PC-3 (cell line): ENCODE results near the gene TERB1. TPM values are rescaled to one million over a fixed set of nuclear protein-coding genes. Genes with fewer than 3 reads are reported as not detected.

ENCODE experiments used
- ATAC-seq: fragments of 200-7000 bp; cut with Tn5 transposase; 2 replicates; pipeline ENCODE4 v1.9.1; 2020; ENCODE audit warnings: mild to moderate bottlenecking, moderate library complexity
- BruUV-seq: library from RNA; stranded (reverse); fragments of 400-500 nt; replicated peaks from 2 replicates; lab custom pipeline; 2021; lab: Mats Ljungman, UMichigan
- CTCF ChIA-PET: fragments of 300-600 bp; sonication (Branson Sonifier 250); formaldehyde crosslinking; loops from one replicate; lab custom pipeline; 2022; ENCODE audit warnings: antibody characterized with exemption; lab: Charles Lee
- POLR2A ChIA-PET: fragments of 300-600 bp; sonication (Branson Sonifier 250); formaldehyde crosslinking; loops from one replicate; lab custom pipeline; 2022; ENCODE audit warnings: antibody characterized with exemption; ENCODE audit not compliant: unreplicated experiment; lab: Charles Lee
- DNase-seq: peaks from one replicate; pipeline ENCODE4 v3.0.0-alpha.2; 2015
- H2AFZ ChIP-seq: fragments of 300-600 bp; sonication (generic); 2 replicates; pipeline ENCODE4 v1.6.0; 2016; ENCODE audit warnings: antibody characterized with exemption, low read length
- H3F3A ChIP-seq: fragments of 300-600 bp; sonication (generic); one replicate; pipeline ENCODE4 v1.6.0; 2017; ENCODE audit warnings: antibody characterized with exemption, low read length, control low read depth, mild to moderate bottlenecking; ENCODE audit not compliant: unreplicated experiment
- H3K27ac ChIP-seq: fragments of 300-600 bp; sonication (generic); 2 replicates; pipeline ENCODE4 v1.5.1; 2016; ENCODE audit warnings: mild to moderate bottlenecking, low read length
- H3K27me3 ChIP-seq: fragments of 300-600 bp; sonication (generic); 2 replicates; pipeline ENCODE4 v1.6.1; 2016; ENCODE audit warnings: low read length, mixed read lengths
- H3K36me3 ChIP-seq: fragments of 300-600 bp; sonication (generic); 2 replicates; pipeline ENCODE4 v1.6.1; 2016; ENCODE audit warnings: low read depth, mixed run types, low read length, mixed read lengths
- H3K4me1 ChIP-seq: fragments of 300-600 bp; sonication (generic); 2 replicates; pipeline ENCODE4 v1.5.1; 2016; ENCODE audit warnings: low read length; ENCODE audit not compliant: insufficient read depth
- H3K4me2 ChIP-seq: fragments of 300-600 bp; sonication (generic); 2 replicates; pipeline ENCODE4 v1.6.0; 2016; ENCODE audit warnings: low read length
- H3K4me3 ChIP-seq: fragments of 300-600 bp; sonication (generic); 2 replicates; pipeline ENCODE4 v1.5.1; 2016; ENCODE audit warnings: mild to moderate bottlenecking, low read length, mixed read lengths
- H3K79me2 ChIP-seq: fragments of 300-600 bp; sonication (generic); 2 replicates; pipeline ENCODE4 v1.6.1; 2017; ENCODE audit warnings: low read length, mixed read lengths
- H3K9ac ChIP-seq: fragments of 300-600 bp; sonication (generic); 2 replicates; pipeline ENCODE4 v1.6.0; 2016; ENCODE audit warnings: mild to moderate bottlenecking, low read length
- H3K9me2 ChIP-seq: fragments of 300-600 bp; sonication (generic); replicated peaks from 2 replicates; pipeline ENCODE4 v1.6.1; 2016; ENCODE audit warnings: mixed run types, low read length, mixed read lengths
- H3K9me3 ChIP-seq: fragments of 300-600 bp; sonication (generic); 2 replicates; pipeline ENCODE4 v1.6.1; 2016; ENCODE audit warnings: low read length, mixed read lengths
- H4K20me1 ChIP-seq: fragments of 300-600 bp; sonication (generic); 2 replicates; pipeline ENCODE4 v1.6.1; 2016; ENCODE audit warnings: low read length, mixed read lengths
- EZH2 ChIP-seq: fragments of 300-600 bp; sonication (generic); IDR thresholded peaks from one replicate; pipeline ENCODE4 v1.6.1; 2017; ENCODE audit warnings: antibody characterized with exemption, mild to moderate bottlenecking, low read length; ENCODE audit not compliant: unreplicated experiment
- EZH2phosphoT487 ChIP-seq: fragments of 300-600 bp; sonication (generic); IDR thresholded peaks from 2 replicates; pipeline ENCODE4 v1.6.1; 2018; ENCODE audit warnings: mild to moderate bottlenecking, antibody characterized with exemption, low read length, borderline replicate concordance
- intact Hi-C: fragments of 100-400 bp; cut with micrococcal nuclease; formaldehyde crosslinking; loops from 2 replicates; pipeline ENCODE4 v1.9.0; 2023
- total RNA-seq: library from RNA; depleted of rRNA; stranded (reverse); fragments of >200 nt; gene quantifications from 2 replicates; pipeline ENCODE4 v1.2.3, GENCODE V29; 2014
- TF ChIP-seq, protein P1 (sequence below): fragments of 300-600 bp; sonication (generic); conservative IDR thresholded peaks from 2 replicates; pipeline ENCODE4 v1.5.1; 2017; ENCODE audit warnings: antibody characterized with exemption, low read depth, mild to moderate bottlenecking, low read length

The TERB1 gene
- total RNA-seq, 1 experiment from 2014 or later, result not detected

DNA sequence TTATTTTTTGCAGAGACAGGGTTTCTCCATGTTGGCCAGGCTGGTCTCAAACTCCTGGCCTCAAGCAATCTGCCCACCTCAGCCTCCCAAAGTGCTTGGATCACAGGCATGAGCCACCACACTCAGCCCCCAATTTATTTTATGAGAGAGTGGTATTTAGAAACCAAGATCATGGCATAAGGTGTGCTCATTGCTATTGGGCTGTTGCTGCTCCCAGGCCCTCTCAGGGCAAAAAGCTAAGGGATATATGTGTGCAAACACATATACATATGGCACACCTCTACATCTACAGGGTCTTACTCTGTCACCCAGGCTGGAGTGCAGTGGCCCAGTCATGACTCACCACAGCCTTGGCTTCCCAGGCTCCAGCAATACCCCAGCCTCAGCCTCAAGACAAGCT is 89.8 kb downstream of the TERB1 start:
- ChIA-PET CTCF (no interaction called here), POLR2A (no interaction called here)
- Histone ChIP-seq H3F3A (no peaks in the 10 kb centered on the region), H2AFZ (no peak overlapping the region), H3K9ac (no peak overlapping the region), H3K36me3 (no peaks in the 10 kb centered on the region), H3K4me2 (no peak overlapping the region), H3K27me3 (no peaks in the 10 kb centered on the region), H3K4me3 (no peak overlapping the region), H3K9me2 (no peaks in the 10 kb centered on the region), H3K4me1 (no peaks in the 10 kb centered on the region), H3K9me3 (no peaks in the 10 kb centered on the region), H3K27ac (no peak overlapping the region), H4K20me1 (no peaks in the 10 kb centered on the region), H3K79me2 (no peaks in the 10 kb centered on the region)
- intact Hi-C loops, result no loop called here
- no TSS peak for BruUV-seq
- TF ChIP-seq, protein P1, sequence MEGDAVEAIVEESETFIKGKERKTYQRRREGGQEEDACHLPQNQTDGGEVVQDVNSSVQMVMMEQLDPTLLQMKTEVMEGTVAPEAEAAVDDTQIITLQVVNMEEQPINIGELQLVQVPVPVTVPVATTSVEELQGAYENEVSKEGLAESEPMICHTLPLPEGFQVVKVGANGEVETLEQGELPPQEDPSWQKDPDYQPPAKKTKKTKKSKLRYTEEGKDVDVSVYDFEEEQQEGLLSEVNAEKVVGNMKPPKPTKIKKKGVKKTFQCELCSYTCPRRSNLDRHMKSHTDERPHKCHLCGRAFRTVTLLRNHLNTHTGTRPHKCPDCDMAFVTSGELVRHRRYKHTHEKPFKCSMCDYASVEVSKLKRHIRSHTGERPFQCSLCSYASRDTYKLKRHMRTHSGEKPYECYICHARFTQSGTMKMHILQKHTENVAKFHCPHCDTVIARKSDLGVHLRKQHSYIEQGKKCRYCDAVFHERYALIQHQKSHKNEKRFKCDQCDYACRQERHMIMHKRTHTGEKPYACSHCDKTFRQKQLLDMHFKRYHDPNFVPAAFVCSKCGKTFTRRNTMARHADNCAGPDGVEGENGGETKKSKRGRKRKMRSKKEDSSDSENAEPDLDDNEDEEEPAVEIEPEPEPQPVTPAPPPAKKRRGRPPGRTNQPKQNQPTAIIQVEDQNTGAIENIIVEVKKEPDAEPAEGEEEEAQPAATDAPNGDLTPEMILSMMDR, result no peak
- TF ChIP-seq EZH2 (no peak), EZH2phosphoT487 (no peak)
- ATAC-seq, result no peak
- no peak for DNase-seq

GRCh38 chr16:66706506-66706880 is 94.9 kb downstream of the TERB1 start:
- H4K20me1 ChIP-seq, result no peaks in the 10 kb centered on the region
- no peak overlapping the region for H3K27ac ChIP-seq
- no peaks in the 10 kb centered on the region for H3K9me3 ChIP-seq
- ChIA-PET POLR2A (no interaction called here), CTCF (no interaction called here)
- H3K9me2 ChIP-seq, result no peaks in the 10 kb centered on the region
- H2AFZ ChIP-seq, result no peak overlapping the region
- no peaks in the 10 kb centered on the region for H3K27me3 ChIP-seq
- no peak overlapping the region for H3K4me2 ChIP-seq
- H3K36me3 ChIP-seq, result no peaks in the 10 kb centered on the region
- no peak for DNase-seq
- TF ChIP-seq EZH2, result no peak
- TF ChIP-seq, protein P1, result no peak
- TF ChIP-seq EZH2phosphoT487, result no peak
- no peaks in the 10 kb centered on the region for H3F3A ChIP-seq
- no peak overlapping the region for H3K9ac ChIP-seq
- H3K4me1 ChIP-seq, result no peaks in the 10 kb centered on the region
- H3K4me3 ChIP-seq, result no peak overlapping the region
- intact Hi-C loops, result no loop called here
- no peak for ATAC-seq
- no TSS peak for BruUV-seq
- H3K79me2 ChIP-seq, result no peaks in the 10 kb centered on the region

DNA sequence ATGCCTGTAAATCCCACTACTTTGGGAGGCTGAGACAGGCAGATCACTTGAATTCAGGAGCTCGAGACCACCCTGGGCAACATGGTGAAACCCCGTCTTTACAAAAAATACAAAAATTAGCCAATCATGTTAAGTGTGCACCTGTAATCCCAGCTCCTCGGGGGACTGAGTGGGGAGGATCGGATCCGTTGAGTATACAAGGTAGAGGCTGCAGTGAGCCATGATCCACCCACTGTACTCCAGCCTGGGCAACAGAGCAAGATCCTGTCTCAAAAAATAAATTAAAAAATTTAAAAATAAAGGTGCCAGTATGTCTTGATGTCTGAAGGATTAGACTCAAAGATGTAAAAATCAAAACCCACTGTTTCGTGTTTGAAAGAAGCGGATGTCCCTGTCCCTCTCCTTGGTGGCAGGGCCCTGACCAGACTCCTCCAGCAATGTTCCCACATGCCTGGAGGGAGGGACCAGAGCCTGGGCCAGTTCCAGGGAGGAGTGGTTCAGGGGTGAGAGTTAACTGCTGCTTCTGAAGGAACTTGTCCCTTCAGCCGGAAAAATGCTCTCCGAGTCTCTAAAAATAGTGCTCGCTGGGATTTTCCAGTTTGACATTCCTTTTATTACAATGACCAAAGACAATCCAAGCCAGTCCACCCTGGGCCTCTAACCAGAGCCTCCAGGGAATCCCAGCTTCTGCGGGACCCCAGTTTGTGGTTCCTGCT is 95.4 kb downstream of the TERB1 start:
- H3K9me2 ChIP-seq, result no peaks in the 10 kb centered on the region
- H3K27ac ChIP-seq, result no peak overlapping the region
- H3K36me3 ChIP-seq, result no peaks in the 10 kb centered on the region
- ATAC-seq (no peak), DNase-seq (no peak)
- intact Hi-C loops, result no loop called here
- no peaks in the 10 kb centered on the region for H3K9me3 ChIP-seq
- H3K9ac ChIP-seq, result no peak overlapping the region
- TF ChIP-seq EZH2 (no peak), EZH2phosphoT487 (no peak)
- TF ChIP-seq, protein P1, result no peak
- no peaks in the 10 kb centered on the region for H3K79me2 ChIP-seq
- no peaks in the 10 kb centered on the region for H3F3A ChIP-seq
- no peak overlapping the region for H2AFZ ChIP-seq
- CTCF ChIA-PET, result no interaction called here
- H3K4me2 ChIP-seq, result no peak overlapping the region
- no TSS peak for BruUV-seq
- no peaks in the 10 kb centered on the region for H4K20me1 ChIP-seq
- POLR2A ChIA-PET, result no interaction called here
- no peak overlapping the region for H3K4me3 ChIP-seq
- no peaks in the 10 kb centered on the region for H3K4me1 ChIP-seq
- H3K27me3 ChIP-seq, result no peaks in the 10 kb centered on the region
